ENCODE results near the gene SENP7.

- TF ChIP-seq CTCF (IDR thresholded peaks at IDR 0.05; ENCODE audit: poor library complexity, severe bottlenecking) (no peak), EZH2 (IDR thresholded peaks at IDR 0.05; ENCODE audit: borderline replicate concordance, insufficient read depth, low read length, poor library complexity, severe bottlenecking) (no peak), POLR2AphosphoS5 (IDR thresholded peaks at IDR 0.05) (no peak), MXI1 (conservative IDR thresholded peaks at IDR 0.05; ENCODE audit: poor library complexity, severe bottlenecking) (no peak), TAF1 (IDR thresholded peaks at IDR 0.05; ENCODE audit: low read depth) (no peak), EP300 (conservative IDR thresholded peaks at IDR 0.05; ENCODE audit: poor library complexity, severe bottlenecking) (no peak), SMC3 (conservative IDR thresholded peaks at IDR 0.05; ENCODE audit: poor library complexity) (no peak)
- TF ChIP-seq, protein P1, sequence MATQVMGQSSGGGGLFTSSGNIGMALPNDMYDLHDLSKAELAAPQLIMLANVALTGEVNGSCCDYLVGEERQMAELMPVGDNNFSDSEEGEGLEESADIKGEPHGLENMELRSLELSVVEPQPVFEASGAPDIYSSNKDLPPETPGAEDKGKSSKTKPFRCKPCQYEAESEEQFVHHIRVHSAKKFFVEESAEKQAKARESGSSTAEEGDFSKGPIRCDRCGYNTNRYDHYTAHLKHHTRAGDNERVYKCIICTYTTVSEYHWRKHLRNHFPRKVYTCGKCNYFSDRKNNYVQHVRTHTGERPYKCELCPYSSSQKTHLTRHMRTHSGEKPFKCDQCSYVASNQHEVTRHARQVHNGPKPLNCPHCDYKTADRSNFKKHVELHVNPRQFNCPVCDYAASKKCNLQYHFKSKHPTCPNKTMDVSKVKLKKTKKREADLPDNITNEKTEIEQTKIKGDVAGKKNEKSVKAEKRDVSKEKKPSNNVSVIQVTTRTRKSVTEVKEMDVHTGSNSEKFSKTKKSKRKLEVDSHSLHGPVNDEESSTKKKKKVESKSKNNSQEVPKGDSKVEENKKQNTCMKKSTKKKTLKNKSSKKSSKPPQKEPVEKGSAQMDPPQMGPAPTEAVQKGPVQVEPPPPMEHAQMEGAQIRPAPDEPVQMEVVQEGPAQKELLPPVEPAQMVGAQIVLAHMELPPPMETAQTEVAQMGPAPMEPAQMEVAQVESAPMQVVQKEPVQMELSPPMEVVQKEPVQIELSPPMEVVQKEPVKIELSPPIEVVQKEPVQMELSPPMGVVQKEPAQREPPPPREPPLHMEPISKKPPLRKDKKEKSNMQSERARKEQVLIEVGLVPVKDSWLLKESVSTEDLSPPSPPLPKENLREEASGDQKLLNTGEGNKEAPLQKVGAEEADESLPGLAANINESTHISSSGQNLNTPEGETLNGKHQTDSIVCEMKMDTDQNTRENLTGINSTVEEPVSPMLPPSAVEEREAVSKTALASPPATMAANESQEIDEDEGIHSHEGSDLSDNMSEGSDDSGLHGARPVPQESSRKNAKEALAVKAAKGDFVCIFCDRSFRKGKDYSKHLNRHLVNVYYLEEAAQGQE (IDR thresholded peaks at IDR 0.05; ENCODE audit: borderline replicate concordance): no peak
These were observed 233.1 kb downstream of the SENP7 start for GRCh38 chr3:101279765-101280385.

Data from neural cell (in vitro differentiated cells).